ENCODE data around the gene ARHGAP32.

Gene ARHGAP32

DNA sequence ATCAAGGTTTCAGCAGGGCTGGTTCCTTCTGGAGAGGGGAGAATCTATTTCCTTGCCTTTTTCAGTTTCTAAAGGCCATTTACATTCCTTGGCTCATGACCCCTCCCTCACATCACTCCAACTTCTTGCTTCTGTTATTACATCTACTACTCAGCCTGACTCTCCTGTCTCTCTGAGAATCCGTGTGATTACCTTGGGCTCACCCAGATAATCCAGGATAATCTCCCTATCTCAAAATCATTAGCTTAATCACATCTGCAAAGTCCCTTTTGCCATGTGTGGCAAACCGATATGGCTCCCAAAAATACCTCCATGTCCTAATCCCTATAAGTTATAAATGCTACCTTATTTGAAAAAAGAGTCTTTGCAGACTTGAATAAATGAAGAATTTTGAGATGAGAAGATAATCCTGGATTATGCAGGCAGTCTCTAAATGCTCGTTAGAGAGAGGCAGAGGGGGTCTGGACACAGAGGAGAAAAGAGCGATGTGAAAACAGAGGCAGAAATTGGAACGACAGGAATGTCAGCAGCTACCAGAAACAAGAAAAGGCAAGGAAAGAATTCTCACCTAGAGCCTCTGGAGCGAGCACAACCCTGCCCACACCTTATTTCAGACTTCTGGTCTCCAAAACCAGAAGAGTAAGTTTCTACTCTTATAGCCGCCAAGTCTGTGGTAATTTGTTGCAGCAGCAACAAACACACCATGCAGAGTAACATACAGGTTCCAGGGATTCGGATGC lies 23.6 kb upstream of the ARHGAP32 start:
- DNase-seq (ENCODE audit: low read depth): no peak
- TF ChIP-seq, protein P1, sequence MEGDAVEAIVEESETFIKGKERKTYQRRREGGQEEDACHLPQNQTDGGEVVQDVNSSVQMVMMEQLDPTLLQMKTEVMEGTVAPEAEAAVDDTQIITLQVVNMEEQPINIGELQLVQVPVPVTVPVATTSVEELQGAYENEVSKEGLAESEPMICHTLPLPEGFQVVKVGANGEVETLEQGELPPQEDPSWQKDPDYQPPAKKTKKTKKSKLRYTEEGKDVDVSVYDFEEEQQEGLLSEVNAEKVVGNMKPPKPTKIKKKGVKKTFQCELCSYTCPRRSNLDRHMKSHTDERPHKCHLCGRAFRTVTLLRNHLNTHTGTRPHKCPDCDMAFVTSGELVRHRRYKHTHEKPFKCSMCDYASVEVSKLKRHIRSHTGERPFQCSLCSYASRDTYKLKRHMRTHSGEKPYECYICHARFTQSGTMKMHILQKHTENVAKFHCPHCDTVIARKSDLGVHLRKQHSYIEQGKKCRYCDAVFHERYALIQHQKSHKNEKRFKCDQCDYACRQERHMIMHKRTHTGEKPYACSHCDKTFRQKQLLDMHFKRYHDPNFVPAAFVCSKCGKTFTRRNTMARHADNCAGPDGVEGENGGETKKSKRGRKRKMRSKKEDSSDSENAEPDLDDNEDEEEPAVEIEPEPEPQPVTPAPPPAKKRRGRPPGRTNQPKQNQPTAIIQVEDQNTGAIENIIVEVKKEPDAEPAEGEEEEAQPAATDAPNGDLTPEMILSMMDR (IDR thresholded peaks at IDR 0.05; ENCODE audit: low read depth, low read length, missing control alignments): no peak

DNA sequence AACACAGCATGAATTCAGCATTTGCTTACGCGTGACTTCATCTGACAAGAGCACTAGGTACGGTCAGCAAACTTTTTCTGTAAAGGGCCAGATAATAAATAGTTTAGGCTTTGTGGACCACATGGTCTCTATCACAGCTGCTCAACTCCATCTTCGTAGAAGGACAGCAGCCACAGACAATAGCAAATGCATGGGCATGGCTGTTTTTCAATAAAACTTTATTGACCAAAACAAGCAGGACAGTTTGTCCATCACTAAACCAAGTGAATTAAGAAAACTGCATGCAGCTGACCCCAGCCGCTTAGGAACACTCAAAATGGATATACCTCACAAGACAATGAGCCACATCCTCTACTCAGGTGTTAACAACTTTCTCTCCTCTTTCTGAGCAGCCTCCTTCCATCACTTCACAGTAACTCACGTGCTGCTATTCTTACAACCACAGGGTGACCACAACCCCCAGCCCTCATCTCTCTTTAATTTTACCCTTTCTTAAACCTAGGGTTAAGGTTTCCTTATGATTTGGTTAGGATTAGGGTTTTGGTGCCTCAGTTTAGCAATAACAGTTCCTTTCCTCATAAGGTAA lies 22.7 kb upstream of the ARHGAP32 start:
- DNase-seq (ENCODE audit: low read depth): no peak
- TF ChIP-seq, protein P1 (IDR thresholded peaks at IDR 0.05; ENCODE audit: low read depth, low read length, missing control alignments): no peak
- no peak overlapping the region for H3K4me3 ChIP-seq (ENCODE audit: low read depth, low read length)

More for the DNA sequence above, 23.6 kb upstream of the ARHGAP32 start:
- H3K4me3 ChIP-seq (ENCODE audit: low read depth, low read length): no peak overlapping the region

DNA sequence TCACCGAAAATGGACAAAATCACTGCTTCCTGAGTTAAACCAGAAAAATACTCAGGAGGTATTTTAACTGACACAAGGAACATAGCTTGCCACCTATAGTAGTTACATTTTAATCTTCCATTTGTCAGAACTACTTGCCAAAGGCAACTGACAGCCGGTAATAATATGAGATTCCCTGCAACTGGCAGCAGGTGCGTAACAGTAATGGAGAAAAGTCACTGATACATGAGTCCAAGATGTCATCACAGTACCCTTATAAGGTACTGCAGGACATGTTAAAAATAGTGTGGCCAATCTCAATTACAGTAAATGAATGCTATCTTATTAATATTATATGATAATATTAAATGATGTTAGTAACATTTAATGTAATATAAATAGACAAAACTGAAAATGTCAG lies 21.1 kb upstream of the ARHGAP32 start:
- DNase-seq (ENCODE audit: low read depth): no peak
- TF ChIP-seq, protein P1 (IDR thresholded peaks at IDR 0.05; ENCODE audit: low read depth, low read length, missing control alignments): no peak
- H3K4me3 ChIP-seq (ENCODE audit: low read depth, low read length): no peak overlapping the region

DNA sequence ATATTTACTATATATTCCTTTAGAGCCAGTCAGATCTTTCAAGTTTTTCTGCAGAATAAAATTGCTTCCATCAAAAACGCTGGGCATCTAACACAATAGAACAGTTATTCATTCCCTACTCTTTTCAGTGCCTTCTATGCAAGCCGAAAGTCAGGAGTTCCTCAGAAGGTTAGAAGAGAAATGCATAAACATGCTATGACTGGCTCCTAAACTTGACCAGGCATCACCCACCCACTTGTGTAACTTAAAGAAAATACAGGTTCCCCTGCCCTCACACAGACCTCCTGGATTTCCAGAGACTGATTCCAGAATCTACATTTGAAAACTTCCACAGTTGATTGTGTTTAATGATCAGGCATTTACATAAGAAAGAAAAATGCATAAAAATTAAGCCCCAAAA lies 19.3 kb upstream of the ARHGAP32 start:
- TF ChIP-seq, protein P1 (IDR thresholded peaks at IDR 0.05; ENCODE audit: low read depth, low read length, missing control alignments): no peak
- no peak for DNase-seq (ENCODE audit: low read depth)
- no peak overlapping the region for H3K4me3 ChIP-seq (ENCODE audit: low read depth, low read length)

DNA sequence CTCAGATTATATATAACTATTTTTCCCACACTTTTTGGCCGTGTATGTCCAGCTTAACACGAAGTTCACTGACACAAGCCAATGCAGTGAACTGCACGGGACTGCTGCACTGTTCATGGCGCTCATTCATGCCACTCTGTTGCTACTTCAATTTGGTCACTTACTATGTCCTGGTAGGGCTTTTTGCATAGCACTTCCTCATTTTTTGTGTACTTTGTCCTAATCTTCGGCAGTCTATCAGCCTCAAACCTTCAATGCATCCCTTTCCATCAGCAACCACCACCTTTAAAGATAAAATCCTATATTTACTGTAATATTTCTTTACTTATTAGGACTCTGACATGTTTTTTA lies 18.7 kb upstream of the ARHGAP32 start:
- no peak overlapping the region for H3K4me3 ChIP-seq (ENCODE audit: low read depth, low read length)
- TF ChIP-seq, protein P1 (IDR thresholded peaks at IDR 0.05; ENCODE audit: low read depth, low read length, missing control alignments): no peak
- no peak for DNase-seq (ENCODE audit: low read depth)

DNA sequence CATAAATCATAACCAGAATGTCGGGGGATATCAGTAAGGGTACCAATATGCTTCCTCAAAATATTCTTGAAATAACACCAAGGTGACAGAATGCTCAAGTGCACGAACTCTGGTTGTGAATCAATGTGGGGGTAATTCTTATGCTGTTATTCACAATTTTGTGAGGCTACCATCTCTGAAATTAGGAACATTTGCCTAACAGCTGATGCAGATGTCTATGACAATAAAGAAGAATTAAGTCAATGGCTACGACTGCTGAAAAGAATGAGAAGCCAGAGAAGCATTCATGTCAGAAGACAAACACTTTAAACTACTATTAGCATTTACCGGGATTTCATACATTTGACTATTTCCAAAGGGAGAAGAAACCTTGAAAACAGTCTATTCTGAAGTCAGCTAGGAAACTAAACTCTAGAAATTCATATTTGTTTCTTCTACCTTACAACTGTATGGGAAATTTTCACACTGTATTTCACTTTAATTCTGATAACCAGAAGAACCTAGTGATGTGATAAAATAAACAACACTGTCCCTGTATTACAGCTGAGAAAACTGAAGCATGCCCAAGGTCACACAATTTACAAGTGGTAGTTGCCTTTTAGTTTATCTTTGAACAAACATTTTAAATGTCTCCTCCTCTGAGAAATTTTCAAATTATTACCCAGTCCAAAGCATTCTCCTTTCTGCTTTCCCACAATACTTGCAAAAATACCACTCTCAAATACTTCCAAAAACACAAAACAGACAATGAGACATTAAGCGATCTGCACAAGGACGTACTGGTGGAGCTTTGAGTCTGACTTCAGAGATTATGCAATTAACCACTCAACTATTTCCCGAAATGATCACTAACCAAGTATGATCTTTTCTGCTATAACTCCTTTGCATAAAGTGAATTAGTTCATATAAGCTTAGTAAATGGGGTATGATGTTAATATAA lies 18.0 kb upstream of the ARHGAP32 start:
- TF ChIP-seq, protein P1 (IDR thresholded peaks at IDR 0.05; ENCODE audit: low read depth, low read length, missing control alignments): no peak
- no peak for DNase-seq (ENCODE audit: low read depth)
- no peak overlapping the region for H3K4me3 ChIP-seq (ENCODE audit: low read depth, low read length)

Data from GM12864 (cell line).